HG03103 (cell line): ENCODE measurements around the gene PDLIM5.

Experiments used
- ATAC-seq: cut with Tn5 transposase; IDR thresholded peaks from one replicate; pipeline ENCODE4 v1.9.1; 2021; ENCODE audit warnings: low read depth; ENCODE audit not compliant: unreplicated experiment

PDLIM5 gene

DNA sequence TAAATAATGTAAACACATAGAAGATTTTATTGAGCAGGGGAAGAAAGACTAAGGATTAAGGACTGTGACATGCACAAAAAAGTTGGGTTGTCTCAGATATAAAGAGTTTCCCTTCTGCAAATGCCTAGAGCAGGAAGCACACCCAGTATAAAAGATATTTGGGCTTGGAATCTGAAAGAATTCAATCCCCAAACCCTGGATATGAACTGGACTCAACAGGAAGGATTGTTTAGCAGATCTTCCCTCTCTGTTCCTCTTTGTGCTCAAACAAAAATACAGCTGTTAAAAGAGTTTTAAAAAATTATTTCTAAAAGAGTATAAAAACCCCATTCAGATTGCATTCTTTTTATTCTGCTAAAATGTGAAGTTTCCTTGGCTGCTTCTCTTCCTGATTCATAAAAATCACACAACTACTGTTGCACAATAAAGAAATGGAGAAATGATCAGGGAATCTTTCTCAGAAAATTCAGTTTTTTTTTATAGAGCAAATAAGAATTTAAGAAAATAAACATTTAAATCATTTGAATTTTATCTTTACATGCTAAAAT is 71.4 kb downstream of the PDLIM5 start:
- no peak for ATAC-seq

DNA sequence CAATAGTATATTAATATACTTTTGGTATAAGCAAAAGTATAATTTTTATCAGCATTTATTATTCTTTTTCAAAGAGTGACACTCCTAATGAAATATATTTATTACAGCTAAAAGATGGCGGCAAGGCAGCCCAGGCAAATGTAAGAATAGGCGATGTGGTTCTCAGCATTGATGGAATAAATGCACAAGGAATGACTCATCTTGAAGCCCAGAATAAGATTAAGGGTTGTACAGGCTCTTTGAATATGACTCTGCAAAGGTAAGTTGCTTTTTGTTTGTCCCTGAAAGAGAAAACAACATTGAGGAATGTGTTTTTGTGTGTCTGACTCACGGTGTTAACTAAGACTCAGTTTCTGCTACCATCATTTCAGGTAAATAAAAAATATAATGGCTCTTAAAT is 71.9 kb downstream of the PDLIM5 start:
- ATAC-seq = no peak

DNA sequence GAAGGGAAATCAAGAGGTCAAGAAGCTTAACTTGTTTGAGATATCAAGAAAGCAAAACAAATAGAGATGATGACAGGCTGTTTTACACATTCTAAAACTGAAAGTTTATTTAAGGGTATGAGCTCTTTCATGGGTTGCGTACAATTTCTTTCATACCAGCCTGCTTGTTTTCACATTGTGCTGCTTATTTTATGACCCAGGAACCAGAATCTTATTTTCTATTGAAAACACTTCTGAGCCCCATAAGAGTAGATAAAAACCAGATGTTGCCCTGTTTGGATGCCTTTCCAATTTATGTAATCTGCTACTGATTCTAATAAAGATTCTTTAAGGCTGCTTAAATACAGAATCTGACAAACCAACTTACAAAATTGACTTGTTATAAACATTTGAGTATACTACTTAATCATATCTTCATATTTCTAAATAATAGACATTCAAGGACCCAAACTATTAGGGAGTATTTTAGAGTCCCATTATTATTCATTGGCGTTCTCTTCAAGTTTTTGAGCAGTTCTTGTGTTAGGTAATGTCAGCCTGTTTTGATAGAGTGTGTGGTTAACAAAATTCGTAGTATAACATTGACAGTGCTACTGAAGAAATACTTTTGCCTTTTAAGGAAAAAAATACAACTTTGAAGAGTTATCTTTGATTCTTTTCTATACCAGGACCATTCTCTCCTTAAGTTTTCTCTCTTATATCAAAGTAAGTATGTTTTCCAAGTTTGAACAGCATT is 74.4 kb downstream of the PDLIM5 start:
- ATAC-seq = no peak

DNA sequence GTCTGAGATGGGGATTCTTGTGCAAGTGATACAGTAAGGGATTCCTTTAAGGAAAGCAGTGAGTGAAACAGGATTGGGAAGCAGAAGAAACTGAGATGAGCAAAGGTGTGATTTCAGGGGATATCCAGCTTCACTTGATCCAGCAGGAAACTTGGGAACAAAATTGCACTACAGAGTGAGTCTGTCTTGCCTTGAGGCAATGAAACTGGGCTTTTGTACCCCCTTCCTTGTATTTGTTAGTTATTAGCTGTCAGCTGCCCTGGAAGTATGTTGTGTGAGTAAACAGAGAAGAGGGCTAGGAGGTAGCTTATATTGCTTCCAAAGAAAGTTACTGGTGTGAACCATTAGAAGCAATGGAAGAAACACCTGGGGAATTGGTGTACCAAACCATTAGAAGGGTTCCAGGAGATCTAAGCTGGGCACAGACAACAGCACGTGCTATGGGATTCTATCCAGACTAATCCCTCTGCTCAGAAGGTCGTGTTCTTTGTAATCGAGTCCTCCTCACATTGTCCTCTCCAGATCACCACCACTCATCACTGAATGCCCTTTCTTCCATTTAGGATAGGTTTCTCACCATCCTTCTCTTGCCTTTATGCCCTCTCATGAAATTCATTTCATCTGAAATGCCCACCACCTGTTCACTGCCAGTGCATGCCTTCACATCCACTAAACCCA is 76.0 kb downstream of the PDLIM5 start:
- no peak for ATAC-seq

DNA sequence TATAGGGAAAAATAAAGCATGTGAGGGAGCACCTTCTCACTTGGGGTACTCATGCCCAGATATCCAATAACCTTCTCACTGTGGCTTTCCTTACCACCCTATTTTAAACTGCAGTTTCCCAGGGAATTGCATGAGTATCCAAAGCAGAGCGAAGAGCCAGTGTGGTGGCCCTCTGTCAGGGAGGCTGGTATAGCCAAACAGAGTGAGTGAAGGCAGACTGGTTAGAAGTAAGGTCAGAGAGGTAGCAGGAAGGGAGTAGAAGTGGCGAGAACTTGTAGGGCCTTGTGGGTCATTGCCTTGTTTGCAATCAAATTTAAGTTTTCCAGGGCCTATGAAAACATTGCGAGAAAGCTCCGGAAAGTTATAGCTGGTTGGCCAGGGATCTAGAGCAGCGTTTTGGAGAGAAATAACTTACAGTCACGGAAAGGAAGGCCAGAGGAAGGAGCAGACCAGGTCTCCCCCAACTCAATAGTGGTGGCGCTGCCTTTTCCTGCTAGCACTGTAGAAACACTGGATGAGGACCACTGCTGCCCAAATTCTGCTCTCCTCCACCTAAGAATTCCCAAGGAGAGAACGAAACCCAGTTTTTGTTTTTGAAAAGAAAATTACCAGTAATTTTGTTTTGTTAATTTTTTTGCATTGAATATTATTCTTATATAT is 77.2 kb downstream of the PDLIM5 start:
- no peak for ATAC-seq

DNA sequence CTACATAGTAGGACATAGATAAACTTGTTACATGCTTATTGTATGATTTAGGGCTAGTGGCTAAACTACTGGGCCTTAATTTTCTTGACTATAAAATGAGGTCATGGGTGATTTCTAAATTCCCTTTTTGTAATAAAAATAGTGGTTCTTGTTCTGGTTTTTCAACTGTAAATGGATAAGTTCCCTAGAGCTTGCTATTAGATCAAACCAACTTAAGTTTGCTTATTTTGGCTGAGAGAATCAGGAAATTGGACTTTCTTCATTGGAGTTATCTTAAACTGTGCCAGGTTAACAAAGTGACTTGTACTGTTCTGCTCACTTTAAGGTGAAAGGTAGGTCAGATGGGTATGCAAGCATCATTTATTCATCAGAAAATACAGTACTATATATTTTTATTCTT is 78.3 kb downstream of the PDLIM5 start:
- no peak for ATAC-seq

DNA sequence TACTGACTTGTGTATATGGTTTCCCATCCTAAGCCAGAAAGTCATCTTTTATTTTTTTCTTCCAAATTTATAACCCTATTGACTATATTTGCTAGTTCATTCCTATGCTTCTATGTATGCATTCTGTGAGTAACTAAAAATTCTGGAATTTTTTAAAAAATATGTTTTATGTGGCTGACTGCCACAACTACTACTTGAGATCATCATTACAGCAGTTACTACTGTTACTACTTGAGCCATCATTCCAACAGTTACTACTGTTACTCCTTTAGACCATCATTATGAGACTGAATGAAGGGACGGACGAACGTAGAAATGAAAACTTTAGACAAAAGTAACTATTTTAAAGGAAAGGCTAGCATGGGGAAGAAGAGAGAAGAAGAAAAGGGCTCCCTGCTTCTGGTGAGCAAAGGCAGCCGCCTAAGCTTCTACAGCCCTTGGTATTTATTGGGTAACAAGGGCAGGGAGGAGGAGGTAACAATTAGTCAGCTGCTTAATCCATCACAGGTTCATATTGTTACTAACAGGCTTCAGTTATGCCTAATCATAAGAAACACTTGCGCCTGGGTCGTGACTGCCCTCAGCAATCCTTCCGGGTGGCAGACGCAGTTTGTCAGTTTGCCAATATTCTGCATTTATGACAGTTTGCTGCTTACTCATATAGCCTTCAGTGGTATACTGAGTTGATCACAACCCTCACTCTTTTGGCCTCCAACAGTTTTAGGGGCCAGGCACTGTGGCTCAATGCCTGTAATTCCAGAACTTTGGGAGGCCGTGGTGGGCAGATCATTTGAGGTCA is 80.4 kb downstream of the PDLIM5 start:
- ATAC-seq = no peak

DNA sequence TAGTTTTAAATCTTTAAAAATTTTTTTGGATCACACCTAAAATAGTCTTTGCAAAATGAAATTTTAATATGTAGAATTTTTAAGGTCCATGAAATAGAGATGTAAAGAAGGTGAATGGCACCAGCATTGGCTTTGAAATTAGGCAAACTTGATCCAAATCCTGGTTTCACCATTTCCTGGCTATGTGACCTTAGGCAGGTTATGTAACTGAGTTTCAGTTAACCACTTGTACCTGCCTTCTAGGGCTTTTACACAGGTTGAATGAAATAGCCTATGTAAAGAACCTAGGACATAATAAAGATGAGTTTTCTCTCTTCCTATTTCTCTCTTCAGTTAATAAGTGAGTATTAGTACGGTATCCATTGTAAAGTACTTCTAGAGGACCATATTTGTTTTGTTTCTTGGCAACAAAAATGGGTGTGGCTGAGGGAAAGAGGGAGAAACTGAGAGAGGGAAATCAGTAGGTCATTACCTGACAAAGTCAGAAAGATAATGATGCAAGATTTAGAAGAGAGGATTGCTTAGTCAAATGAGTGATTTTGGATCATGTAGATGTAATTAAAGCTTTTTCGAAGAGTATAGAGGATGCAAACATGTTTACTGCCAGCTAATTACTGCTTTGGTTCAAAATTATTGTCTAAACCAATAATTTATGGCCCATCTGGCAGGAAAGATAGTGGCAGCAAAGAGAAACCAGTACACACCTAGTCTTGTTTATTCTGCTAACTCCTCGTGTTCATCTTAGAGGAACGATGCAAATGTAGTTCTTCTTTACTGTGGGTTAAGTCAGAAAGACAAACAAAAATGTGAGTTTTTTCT is 81.9 kb downstream of the PDLIM5 start:
- ATAC-seq = no peak

DNA sequence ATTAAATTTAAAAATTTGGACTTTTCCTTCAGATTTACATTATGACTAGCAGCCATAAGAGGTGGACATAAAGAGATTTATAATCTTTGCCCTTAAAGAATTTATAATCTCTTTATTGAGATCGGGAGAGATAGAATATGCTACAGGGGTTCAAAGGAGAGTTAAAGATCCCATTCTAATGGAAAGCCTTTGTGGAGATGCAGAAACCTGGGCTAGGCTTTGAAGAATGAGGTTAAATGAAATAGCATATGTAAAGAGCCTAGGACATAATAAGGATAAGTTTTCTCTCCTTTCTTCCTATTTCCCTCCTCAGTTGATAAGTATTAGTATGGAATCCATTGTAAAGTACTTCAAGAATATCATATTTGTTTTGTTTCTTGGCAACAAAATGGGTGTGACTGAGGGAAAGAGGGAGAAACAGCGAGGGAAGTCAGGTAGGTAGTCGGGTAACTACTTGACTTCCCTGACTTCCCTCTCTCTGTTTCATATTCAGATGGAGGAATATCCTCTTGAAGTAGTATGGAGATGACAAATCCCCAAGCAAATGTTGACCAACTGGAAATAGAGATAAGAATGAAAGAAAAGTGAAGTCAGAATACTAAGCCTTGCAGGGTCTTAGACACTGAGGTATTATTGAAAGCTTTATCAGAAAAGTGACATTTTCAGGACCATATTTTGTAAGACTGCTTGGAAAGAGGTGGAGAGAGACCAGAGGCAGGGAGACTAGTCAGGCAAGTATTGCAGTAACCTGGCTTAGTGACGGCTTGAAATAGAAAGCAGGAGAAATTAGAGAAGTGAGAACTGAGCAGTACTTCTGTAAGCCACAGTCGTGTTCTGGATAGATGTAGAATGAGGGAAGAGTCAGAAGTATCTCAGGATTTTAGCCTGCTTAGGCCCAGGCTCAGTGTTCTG is 82.9 kb downstream of the PDLIM5 start:
- peak; percentile 92 for ATAC-seq

DNA sequence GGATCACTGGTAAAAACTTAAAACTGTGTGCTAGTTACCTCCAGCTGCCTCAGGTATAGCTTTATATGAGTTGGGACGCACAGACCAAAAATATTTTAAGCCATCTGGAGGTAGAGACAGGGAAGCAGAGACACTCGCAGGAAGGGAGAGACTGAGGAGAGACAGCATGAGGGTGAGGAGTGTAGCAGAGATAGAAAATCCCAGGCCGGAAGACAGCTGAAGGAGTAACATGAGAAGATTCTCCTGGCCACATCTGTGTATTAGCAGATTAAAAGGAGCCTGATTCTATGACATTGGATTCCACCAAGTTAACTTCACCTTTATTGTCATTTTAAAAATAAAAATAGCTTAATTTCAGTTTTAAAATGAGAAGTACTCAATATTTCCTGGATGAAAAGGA is 84.3 kb downstream of the PDLIM5 start:
- ATAC-seq = no peak

DNA sequence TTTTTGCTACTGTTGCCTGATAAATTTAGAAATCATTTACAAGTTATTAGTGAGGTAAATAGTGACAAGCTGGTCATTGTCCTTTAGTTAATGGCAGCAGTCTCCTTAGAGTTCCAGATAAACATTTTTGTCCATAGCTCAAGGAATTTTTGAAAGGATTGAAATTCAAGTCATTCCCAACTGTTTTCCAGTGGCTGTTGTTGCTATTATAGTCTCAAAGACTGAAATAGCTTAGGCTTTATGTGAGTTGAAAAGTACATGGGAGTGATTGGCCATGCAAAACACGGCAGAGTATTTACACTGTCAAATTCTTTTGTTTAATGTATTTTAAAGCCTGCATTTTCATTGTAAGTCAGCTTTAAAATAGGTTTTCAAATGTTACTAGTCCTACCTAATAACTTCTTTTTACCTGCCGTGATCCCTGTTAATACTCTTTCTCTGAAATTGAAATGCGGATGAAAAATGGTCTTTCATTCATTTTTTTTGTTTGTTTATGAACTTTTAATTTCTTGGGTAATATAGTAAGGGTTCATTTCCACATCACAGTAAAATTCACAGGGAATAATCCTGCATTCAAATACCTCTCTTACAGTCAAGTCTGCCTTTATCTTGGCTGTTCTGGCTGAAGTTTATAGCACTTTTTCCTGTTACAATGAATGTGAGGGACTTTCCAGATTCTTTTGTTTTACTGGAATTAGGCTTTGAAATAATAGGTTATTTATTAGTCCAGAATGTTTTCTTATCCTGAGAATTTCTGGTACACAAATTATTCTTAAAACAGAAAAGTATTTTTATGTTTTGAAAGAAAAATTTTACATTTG is 85.1 kb downstream of the PDLIM5 start:
- ATAC-seq = no peak

DNA sequence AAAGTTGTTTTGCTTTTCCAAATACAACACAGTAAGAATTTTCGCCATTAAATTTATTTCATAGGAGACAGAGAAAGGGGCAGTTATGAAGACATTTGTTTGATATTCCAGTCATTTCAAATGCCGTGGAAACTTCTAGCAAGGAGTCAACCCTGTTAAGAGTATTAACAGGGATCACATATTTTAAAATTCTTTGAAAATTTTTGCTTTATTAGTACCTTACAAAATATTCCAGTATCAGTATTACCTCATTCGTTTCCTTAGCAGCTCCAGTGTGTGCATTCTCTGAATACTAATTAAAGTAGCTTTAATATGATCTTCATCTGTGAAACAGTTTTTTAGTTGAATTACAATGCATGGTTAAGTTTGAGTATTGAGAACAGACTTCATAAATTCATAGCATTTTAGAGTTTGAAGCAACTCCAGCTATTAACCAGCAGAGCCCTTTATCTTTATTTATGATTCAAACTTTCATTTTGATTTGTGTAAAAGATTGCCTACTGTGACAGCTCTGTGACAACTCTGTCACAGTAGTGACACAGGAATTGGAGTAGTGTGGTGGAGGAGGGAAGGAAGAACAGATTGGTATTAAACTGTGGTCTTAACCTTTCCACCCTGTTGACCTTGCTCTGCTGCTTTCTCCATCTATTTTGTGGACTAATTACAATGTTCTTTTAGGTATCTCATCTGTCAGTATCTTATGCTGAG is 86.3 kb downstream of the PDLIM5 start:
- ATAC-seq = no peak

DNA sequence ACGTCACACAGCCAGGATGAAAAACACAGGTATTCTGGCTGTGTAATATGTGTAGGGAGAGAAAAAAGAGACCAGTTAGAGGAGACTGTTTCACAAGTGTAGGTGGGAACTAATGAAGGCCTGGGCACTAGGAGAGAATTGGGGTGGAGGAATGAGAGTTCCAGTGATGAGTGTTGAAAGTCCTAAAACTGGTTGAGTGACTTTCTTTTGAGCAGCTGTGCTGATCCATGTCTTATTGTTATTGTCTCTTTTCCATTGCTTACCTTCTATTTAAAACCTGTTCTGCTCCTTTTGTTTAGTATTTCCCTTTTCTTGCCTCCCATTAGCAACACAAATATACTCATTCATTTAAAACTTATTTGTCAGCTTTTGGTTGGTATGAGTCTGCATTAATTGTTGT is 88.7 kb downstream of the PDLIM5 start:
- no peak for ATAC-seq

DNA sequence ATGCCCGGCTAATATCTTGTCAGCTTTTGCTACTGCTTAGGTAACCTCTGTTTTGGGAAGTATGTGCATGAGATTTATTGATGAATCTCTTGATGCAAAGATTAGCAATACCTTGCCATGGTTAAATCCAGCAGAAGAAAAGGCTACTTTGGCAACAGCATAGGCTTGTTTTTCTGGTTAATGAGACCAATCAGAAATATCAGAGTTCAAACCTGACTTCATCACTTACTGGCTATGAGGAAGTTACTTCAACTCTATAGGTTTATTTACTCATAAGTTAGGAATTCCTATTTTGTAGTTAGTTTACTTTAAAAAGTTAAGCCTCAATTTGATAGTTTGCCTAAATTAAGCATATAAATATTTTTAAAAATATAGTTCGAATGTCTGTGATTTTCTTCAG is 93.1 kb downstream of the PDLIM5 start:
- ATAC-seq = no peak

DNA sequence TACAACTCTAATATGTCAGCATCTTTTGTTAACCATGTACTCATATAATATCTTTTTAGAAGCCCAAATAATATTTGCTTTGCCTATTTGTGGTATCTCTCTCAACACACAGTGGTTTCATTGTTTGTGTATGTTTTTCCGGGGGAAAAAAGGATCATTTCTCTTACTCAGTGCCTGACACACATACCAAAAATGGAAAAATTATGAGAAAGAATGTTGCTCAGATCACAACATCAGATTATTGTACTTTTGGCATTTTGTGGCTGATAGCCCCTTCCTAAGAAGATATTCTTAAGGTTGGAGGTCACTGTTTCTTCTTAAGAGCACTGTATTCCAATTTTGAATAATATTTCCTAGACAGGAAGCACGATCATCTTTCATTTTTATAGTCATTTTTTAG is 93.6 kb downstream of the PDLIM5 start:
- ATAC-seq = no peak

DNA sequence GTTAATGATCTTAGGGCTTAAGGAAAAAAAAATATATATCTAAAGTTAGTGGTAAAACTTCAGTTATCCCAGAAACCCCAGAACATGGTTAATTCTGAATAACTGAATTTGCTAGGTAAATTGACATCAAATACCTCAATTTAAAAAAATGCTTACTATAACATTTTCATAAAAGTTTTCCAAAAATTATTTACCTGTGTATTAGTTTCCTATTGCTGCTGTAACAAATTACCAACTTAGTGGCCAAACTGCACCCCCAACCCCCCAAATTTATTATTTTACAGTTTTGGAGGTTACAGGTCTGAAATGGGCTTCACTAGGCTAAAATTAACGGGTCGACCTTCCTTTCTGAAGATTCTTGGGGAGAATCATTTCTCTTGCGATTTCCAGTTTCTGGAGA is 95.2 kb downstream of the PDLIM5 start:
- no peak for ATAC-seq

DNA sequence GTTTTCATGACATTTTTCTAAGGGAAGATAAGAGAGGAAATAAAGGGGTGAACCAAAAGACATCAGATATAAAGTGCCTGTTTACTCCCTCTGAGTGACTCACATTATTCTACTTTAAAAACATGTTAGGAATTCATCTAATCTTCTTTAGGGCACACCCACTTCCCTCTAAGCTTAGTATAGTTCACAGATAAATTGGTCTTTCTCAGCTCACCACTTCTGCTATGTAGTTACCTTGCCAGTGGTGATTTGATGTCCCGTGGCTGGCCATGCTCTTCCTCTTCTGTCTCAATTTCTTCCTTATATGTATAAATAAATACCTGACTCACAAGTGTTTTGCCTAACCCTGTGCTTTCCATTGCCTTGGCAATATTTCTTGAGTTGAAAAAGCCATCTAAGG is 96.8 kb downstream of the PDLIM5 start:
- no peak for ATAC-seq

DNA sequence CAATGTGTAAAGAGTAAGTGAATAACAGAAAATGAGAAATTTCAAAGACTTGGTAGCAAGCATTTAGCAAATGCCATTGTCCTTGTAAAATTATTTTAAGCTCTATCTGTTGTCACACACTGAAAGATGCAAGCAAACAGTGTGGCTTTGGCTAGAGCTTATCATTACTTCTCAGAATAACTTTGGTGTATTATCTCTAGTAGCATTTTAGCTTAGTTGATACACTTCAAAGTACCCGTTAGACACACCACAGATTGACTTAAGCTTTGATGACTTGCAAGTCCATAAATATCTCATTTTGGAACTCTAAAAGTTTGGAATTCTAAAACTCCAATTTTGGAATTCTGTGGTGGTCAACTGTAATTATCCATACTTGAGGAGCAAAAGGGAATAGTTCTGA is 98.6 kb downstream of the PDLIM5 start:
- ATAC-seq = no peak
